Skeletal muscle tissue (tissue), 4 donors: ENCODE measurements around the gene UBXN11. TPM values are rescaled to one million over a fixed set of nuclear protein-coding genes. Genes with fewer than 3 reads are reported as not detected.

Source experiments
- H3K27ac ChIP-seq: one replicate; pipeline ENCODE4 v1.7.0; 2013; ENCODE audit warnings: mild to moderate bottlenecking, low read depth, low read length, inconsistent platforms
- H3K27me3 ChIP-seq, 3 donors: one replicate each; pipeline ENCODE4 v1.7.0; 2013; ENCODE audit warnings: low read length in 3 of 3; ENCODE audit not compliant: control insufficient read depth in 3 of 3, insufficient read depth in 3 of 3
- H3K36me3 ChIP-seq, 3 donors: one replicate each; pipeline ENCODE4 v1.7.0; 2013; ENCODE audit warnings: low read length in 3 of 3; ENCODE audit not compliant: control insufficient read depth in 3 of 3, insufficient read depth in 3 of 3
- H3K4me1 ChIP-seq, 3 donors: one replicate each; pipeline ENCODE4 v1.7.0; 2013; ENCODE audit warnings: low read length in 3 of 3, mild to moderate bottlenecking in 3 of 3; ENCODE audit not compliant: control insufficient read depth in 3 of 3, insufficient read depth in 3 of 3
- H3K4me3 ChIP-seq, 3 donors: one replicate each; pipeline ENCODE4 v1.7.0; 2013; ENCODE audit warnings: low read length in 3 of 3
- H3K9ac ChIP-seq, 3 donors: one replicate each; pipeline ENCODE4 v1.7.0; 2013; ENCODE audit warnings: low read length in 3 of 3, mild to moderate bottlenecking in 3 of 3, moderate library complexity in 2 of 3, low read depth in 1 of 3
- H3K9me3 ChIP-seq, 3 donors: one replicate each; pipeline ENCODE4 v1.7.0; 2013; ENCODE audit warnings: low read length in 3 of 3; ENCODE audit not compliant: control insufficient read depth in 3 of 3
- total RNA-seq: library from RNA; depleted of rRNA; stranded (reverse); fragments of >200 nt; gene quantifications from one replicate; pipeline ENCODE4 v1.2.3, GENCODE V29; 2014
- donor health status: Osteomylitis.

The UBXN11 gene
- total RNA-seq, 1 donor from 2014 or later: 2.1 TPM

- Histone ChIP-seq H3K9ac (peak overlapping the region in 1 of 3 donors; percentile 33), H3K4me1 (peaks cover 64 to 90% (median 86%) of the 10 kb centered on the region in 3 donors), H3K27me3 (no peaks in the 10 kb centered on the region), H3K36me3 (peaks cover 32 to 41% (median 38%) of the 10 kb centered on the region in 3 donors), H3K27ac (no peak overlapping the region), H3K4me3 (peak overlapping the region in 1 of 3 donors; percentile 13), H3K9me3 (no peaks in the 10 kb centered on the region)
These were observed 25.1 kb downstream of the UBXN11 start for GRCh38 chr1:26281091-26281958.

- Histone ChIP-seq H3K27ac (peak overlapping the region; percentile 83), H3K9ac (peak overlapping the region; percentile 57 to 80 (median 67)), H3K36me3 (peaks cover 36 to 43% (median 40%) of the 10 kb centered on the region in 3 donors), H3K4me1 (peaks cover 64 to 90% (median 87%) of the 10 kb centered on the region in 3 donors), H3K9me3 (no peaks in the 10 kb centered on the region), H3K27me3 (no peaks in the 10 kb centered on the region), H3K4me3 (peak overlapping the region; percentile 67 to 83 (median 76))
These were observed 25.9 kb downstream of the UBXN11 start for GRCh38 chr1:26280333-26281042.

DNA sequence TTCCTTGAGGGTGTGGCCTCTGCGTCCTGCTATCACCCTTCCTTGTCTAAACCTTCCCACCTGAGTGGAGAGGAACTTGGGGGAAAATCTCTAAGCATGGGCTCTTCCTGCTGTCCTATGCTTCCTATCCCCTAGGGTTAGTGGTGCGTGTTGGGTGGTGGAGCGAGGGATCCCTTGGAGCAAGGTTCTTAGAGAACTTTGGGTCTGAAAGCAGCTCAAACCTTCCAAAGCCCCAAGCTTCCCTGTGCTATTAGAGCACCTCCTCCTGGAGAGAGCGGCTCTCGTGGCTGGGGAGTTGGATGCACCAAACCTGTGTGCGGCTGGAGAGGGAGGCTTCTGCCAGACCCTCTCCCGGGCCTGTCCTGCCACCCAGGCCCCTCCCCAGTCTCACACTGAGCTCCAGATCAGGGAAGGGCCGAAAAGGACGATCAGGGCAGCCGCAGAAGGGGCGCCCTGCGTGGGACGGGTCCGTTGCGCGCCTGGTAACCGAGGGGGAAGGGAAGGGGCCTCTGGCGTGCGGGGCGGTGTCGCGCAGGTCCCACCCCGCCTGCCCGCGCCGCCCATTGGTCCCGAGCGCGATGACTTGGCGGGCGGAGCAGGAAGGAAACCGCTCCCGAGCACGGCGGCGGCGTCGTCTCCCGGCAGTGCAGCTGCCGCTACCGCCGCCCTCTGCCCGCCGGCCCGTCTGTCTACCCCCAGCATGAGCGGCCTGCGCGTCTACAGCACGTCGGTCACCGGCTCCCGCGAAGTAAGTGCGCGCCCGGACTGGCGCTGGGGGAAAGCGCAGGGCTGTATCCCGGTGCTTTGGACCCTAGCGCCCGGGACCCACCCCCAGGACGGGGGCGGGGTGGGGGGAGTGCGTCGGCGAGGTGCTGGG, 26.7 kb downstream of the UBXN11 start, which contains the start of gene SH3BGRL3:
Gene SH3BGRL3, plus strand, starts transcription at position 631 of the 877 bp plus-strand sequence. Its CDS starts 70 bp downstream, at position 701.
- Histone ChIP-seq H3K9me3 (no peaks in the 10 kb centered on the region), H3K4me1 (peaks cover 63 to 90% (median 86%) of the 10 kb centered on the region in 3 donors), H3K4me3 (peak within 1 kb of the TSS; percentile 67 to 83 (median 76)), H3K27me3 (no peaks in the 10 kb centered on the region), H3K36me3 (peaks cover 36 to 46% (median 44%) of the 10 kb centered on the region in 3 donors), H3K27ac (peak within 1 kb of the TSS; percentile 83), H3K9ac (peak within 1 kb of the TSS; percentile 71 to 80 (median 74))

DNA sequence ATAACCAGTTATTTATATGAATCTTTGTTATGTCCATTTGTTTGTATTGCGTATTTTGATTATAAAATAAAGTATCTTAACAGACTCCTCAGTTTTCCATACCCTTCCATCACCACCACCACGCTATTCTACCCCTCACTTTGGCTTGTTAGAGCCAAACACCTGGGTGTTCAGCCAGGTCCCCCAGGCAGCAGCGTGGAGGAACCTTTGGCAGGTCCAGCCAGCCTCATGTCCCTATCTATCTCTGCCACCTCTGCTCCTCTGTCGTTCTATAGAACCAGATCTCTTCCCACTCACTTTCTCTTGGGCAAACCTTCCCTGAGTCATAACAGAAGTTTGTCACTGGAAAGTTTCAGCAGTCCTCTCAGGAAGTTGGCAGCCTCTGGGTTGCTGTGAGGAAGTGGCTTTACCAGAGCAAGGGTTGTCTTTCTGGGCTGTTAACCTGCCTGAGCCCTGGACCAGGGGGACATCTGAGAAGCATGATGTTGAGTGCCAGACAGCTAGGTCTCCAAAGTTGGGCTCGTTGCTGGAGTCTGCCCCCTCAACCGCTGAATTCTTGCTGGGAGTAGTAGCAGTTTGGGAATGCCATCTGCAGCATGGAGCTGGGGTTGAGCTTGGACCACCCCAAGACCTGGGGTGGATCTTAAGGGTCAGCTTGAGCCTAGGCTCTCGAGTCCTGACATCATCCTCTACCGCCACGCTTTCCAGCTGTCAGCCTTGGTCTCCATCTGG, 27.5 kb downstream of the UBXN11 start:
- peaks cover 63 to 91% (median 80%) of the 10 kb centered on the region in 3 donors for H3K4me1 ChIP-seq
- peak overlapping the region; percentile 83 for H3K27ac ChIP-seq
- H3K4me3 ChIP-seq: peak overlapping the region; percentile 67 to 83 (median 76)
- peak overlapping the region; percentile 71 to 80 (median 74) for H3K9ac ChIP-seq
- no peaks in the 10 kb centered on the region for H3K27me3 ChIP-seq
- no peaks in the 10 kb centered on the region for H3K9me3 ChIP-seq
- H3K36me3 ChIP-seq: peaks cover 36 to 52% (median 45%) of the 10 kb centered on the region in 3 donors

GRCh38 chr1:26278303-26278702, 28.1 kb downstream of the UBXN11 start:
- H3K9me3 ChIP-seq: no peaks in the 10 kb centered on the region
- H3K4me1 ChIP-seq: peaks cover 63 to 86% (median 77%) of the 10 kb centered on the region in 3 donors
- peaks cover 36 to 55% (median 44%) of the 10 kb centered on the region in 3 donors for H3K36me3 ChIP-seq
- H3K27me3 ChIP-seq: no peaks in the 10 kb centered on the region
- peak overlapping the region in 2 of 3 donors; percentile 7 to 50 for H3K9ac ChIP-seq
- no peak overlapping the region for H3K4me3 ChIP-seq
- H3K27ac ChIP-seq: peak overlapping the region; percentile 83

DNA sequence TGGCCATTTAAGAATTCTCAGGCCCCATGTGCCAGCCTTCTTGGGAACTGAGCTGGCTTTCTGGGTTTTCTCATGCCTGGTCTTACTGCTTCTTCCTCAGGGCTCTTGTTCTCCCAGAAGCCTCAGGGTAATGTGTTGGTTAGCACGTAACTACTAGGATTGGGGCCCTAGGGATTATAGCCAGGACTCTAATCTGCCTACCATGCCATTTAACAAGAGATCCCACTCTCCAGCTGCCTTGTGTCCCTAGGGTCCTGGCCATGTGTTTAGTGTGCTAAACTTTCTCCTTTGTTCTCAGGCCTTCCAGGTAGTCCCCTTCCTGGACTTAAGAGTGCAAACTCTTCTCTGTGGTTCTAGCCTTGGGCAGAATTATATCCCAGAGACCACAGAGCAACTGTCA, 28.7 kb downstream of the UBXN11 start:
- H3K9me3 ChIP-seq: no peaks in the 10 kb centered on the region
- peak overlapping the region; percentile 21 to 50 (median 39) for H3K9ac ChIP-seq
- peaks cover 42 to 61% (median 46%) of the 10 kb centered on the region in 3 donors for H3K36me3 ChIP-seq
- H3K4me1 ChIP-seq: peaks cover 63 to 81% (median 74%) of the 10 kb centered on the region in 3 donors
- H3K27ac ChIP-seq: peak overlapping the region; percentile 83
- H3K27me3 ChIP-seq: no peaks in the 10 kb centered on the region
- H3K4me3 ChIP-seq: no peak overlapping the region

- H3K9ac ChIP-seq: peak overlapping the region in 2 of 3 donors; percentile 39 to 50
- no peaks in the 10 kb centered on the region for H3K27me3 ChIP-seq
- peaks cover 63 to 76% (median 71%) of the 10 kb centered on the region in 3 donors for H3K4me1 ChIP-seq
- H3K27ac ChIP-seq: peak overlapping the region; percentile 83
- H3K36me3 ChIP-seq: peaks cover 43 to 63% (median 48%) of the 10 kb centered on the region in 3 donors
- H3K9me3 ChIP-seq: no peaks in the 10 kb centered on the region
- H3K4me3 ChIP-seq: no peak overlapping the region
These were observed 29.2 kb downstream of the UBXN11 start for GRCh38 chr1:26277261-26277661.

GRCh38 chr1:26276432-26276838, 30.0 kb downstream of the UBXN11 start:
- peak overlapping the region in 1 of 3 donors; percentile 10 for H3K4me3 ChIP-seq
- peaks cover 58 to 71% (median 64%) of the 10 kb centered on the region in 3 donors for H3K4me1 ChIP-seq
- peak overlapping the region in 1 of 3 donors; percentile 47 for H3K9ac ChIP-seq
- H3K27me3 ChIP-seq: no peaks in the 10 kb centered on the region
- peak overlapping the region; percentile 56 for H3K27ac ChIP-seq
- no peaks in the 10 kb centered on the region for H3K9me3 ChIP-seq
- peaks cover 47 to 67% (median 52%) of the 10 kb centered on the region in 3 donors for H3K36me3 ChIP-seq
